ENCODE results near the gene ATXN7L2.

Gene ATXN7L2

GRCh38 chr1:109475261-109475660 lies 8.4 kb upstream of the ATXN7L2 start:
- DNase-seq (ENCODE audit: low spot score), result no peak

DNA sequence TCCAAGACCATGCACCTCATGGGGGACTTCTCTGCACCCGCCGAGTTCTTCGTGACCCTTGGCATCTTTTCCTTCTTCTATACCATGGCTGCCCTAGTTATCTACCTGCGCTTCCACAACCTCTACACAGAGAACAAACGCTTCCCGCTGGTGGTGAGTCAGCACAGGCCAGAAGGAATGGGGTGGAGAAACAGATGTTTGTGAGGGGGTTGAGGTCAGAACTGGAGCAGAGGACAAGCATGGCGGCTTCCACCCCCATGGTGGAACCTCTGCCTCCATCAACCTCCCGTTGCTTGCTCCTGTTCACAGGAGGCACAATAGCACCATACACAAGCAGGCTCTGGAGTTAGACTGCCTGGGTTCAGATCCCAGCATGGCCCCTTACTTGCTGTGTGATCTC lies 6.9 kb upstream of the ATXN7L2 start:
- no peak for DNase-seq (ENCODE audit: low spot score)

DNA sequence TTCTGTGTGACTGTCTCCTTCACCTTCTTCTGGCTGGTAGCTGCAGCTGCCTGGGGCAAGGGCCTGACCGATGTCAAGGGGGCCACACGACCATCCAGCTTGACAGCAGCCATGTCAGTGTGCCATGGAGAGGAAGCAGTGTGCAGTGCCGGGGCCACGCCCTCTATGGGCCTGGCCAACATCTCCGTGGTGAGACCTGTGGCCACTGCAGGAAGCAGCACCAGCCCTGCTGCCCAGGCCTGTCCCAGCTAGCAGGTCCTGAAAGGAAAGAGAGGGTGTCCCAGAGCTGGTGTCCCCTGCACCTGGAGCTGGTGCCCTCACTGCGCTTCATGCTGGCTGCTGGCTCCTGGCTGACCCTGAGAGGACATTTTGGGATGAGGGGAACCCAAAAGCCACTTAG lies 5.9 kb upstream of the ATXN7L2 start:
- no peak for DNase-seq (ENCODE audit: low spot score)

GRCh38 chr1:109478806-109479205 lies 4.9 kb upstream of the ATXN7L2 start:
- no peak for DNase-seq (ENCODE audit: low spot score)

- no peak for DNase-seq (ENCODE audit: low spot score)
These were observed 4.4 kb upstream of the ATXN7L2 start for GRCh38 chr1:109479311-109479710.

DNA sequence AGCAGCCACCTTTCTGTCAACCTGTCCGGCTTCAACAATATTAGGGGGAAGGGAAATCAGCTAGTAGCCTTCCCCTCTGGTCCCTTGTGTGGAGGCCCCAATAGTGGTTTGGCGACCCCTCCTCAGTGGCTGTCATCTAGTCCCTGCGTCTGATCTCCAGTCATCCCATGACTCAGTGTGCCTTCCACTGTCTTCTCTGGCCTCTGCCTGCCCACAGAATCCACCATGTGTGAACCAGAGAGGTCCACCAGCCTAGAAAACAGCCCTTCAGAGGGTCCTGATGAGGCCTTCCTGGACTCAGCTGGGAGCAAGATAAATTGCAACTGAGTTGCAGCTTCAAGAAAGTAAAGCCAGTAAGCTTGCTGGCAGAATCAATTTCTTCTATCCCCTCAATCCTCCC lies 3.8 kb upstream of the ATXN7L2 start:
- DNase-seq (ENCODE audit: low spot score), result no peak

DNA sequence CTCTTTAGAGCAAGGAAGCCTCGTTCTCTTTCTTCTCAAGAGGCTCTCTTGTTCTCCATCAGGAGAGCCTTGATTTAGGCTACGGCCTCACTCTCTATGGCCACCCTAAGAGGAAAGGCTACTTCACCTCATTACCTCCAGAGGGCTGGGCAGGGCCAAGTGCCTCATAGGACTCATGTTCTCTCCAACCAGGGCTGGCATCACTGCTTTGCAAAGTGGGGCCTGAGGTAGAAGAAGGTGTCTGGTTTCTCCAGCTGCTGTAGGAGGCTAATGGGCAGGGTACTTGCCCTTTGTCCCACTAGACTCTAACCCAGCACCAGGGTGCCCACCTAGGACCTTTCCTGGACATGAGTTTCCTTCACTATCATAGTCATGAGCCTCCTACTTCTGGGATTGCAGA lies 2.1 kb upstream of the ATXN7L2 start:
- DNase-seq (ENCODE audit: low spot score), result no peak

DNA sequence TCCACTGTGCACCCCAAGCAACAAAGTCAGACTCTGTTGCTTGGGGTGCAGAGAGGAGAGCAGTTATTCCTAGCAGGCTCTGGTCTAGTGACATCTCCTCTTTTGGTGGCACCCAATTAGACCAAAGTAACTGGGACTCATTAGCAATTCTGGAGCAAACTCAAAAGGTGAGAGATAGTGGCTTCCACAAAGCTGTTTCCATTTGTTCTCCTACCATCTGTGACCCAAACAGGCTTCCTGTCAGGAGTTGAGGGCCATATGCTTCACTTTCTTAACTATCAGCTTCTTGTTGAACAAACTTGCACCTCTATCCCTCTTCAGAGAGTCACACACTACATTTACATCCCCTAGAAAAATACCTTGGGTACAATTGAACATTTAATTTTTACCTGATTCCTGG lies 1.5 kb upstream of the ATXN7L2 start:
- no peak for DNase-seq (ENCODE audit: low spot score)

DNA sequence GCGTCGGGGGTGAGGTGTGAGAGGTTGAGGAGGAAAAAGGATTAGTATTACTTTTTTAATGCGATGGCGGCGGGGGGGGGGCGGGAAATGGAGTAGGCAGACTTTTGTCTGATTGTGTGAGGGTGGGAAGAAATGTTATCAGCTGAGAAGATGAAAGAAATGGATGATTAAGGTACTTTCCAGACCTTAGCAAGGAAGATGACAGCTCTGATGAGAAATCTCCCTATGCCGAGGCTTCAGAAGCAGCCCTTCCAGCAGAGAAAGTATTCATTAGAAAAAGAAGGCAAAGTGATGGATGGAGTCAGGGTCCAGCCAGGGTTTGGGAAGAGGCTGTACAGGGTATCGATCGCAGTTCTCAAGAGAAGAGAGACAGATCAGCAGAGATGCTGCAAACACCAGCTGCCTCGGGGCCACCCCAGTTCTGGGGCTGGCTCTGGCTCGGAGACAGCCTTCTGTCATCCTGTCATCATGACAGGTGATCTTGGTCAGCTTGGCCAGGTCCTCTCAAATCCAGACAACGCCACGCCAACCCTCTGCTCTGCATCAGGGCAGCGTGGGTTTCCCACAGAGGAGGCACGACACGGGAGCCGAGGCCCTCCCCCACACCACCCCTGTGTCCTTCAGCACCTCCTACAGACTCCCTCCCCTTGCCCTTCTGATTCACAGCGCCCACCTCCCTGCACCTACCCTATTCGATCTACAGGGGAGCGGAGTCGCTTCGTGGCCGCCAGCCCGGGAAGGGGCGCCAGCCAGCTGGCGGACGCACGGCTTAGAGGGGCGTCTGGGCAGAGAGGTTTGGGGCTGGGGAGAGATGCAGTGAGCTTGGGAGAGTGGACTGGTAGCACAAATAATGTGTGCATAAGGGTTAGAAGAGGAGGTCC lies 674 bp upstream of the ATXN7L2 start:
- DNase-seq (ENCODE audit: low spot score), result no peak

DNA sequence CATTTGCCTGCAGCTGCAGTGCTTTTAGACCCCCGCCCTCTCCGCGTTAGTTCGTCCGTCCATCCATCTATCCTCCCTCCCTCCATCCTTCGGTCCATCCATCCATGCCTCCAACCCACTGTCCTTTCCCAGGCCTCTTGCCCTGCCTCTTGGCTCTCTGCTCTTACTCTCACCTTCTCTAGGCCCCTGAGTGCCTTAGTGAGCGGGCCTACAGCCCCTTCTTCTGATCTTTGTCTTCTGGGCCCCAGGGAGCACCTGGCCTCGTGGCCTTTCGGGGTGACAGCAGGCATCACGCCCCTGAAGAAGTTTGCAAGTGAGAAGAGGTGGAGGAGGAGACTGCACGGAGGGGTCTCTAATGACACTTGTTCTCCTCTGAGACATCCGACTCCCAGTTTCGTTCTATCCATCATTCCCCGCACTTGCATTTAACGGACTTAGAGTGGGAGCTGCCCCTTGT lies 842 bp downstream of the ATXN7L2 start:
- DNase-seq (ENCODE audit: low spot score), result no peak

- no peak for DNase-seq (ENCODE audit: low spot score)
These were observed 1.3 kb downstream of the ATXN7L2 start for GRCh38 chr1:109485001-109485400.

- DNase-seq (ENCODE audit: low spot score), result no peak
These were observed 3.6 kb downstream of the ATXN7L2 start for GRCh38 chr1:109487261-109487660.

- no peak for DNase-seq (ENCODE audit: low spot score)
These were observed 4.5 kb downstream of the ATXN7L2 start for GRCh38 chr1:109488201-109488600.

DNA sequence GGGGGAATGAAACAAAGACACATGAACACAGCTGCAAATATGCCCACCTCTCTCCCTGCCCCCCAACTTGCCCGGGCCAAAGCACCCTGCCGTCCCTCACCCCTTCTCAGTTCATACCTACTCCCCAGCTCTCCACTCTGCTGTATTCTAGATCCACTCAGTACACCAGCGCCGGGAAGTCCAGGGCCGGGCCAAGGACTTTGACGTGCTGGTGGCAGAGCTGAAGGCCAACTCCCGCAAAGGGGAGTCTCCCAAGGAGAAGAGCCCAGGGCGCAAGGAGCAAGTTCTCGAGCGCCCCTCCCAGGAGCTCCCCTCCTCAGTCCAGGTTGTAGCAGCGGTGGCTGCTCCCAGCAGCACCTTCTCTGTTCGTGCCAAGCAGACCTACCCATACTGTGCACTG lies 5.0 kb downstream of the ATXN7L2 start:
- no peak for DNase-seq (ENCODE audit: low spot score)

DNA sequence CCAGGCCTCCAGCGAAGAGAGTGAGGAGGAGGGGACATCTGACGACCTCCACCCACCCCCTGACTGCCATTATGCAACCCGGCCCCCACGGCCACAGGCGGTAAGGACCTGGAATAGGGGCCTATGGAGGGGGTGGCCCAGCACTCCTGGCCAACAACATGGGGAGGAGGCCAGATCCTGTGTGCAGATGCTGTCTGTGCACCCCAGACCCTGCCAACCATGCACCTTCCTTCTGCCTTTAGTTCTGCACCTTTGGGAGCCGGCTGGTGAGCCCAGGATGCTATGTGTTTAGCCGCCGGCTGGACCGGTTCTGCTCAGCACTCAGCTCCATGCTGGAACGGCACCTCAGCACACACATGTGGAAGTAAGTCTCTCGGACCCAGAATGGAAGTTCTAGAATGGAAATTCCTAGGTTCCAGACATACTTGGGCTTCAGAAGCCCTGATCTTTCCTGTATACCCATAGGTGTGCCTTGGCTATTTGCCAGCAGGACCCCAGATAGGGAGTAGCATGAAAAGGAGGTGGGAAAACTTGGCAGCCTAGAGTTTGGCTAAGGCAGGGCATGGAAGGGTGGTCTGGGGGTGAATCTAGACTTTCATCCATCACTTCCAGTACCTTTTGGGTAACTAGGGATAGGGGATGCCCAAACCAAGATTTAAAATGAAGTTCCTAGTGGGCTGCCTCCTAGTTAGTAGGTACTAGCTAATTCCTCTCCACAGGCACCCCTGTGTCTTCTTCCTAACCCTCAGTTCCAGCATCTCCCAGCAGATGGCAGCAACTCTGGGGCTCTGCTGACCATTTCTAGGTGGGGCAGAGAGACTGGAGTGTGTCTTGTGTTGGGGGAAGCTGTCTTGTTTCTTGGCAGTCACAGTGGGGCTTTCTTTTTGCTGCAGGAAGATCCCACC lies 6.6 kb downstream of the ATXN7L2 start:
- peak; percentile 69 for DNase-seq (ENCODE audit: low spot score)

DNA sequence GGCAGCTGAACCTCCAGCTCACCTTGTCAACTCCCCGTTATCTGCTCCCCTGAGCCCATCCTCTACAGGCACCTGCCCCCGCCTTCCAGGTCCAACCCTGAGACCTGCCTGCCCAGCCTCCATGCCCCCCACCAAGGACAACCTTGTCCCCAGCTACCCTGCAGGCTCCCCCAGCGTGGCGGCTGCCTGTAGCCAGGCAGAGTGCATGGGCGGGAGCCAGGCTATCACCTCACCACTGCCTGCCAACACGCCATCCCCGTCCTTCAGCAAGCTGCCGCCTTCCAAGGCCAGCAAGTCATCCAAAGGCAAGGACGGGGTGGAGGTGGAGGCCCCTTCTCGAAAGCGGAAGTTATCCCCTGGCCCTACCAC lies 7.2 kb downstream of the ATXN7L2 start:
- no peak for DNase-seq (ENCODE audit: low spot score)

DNA sequence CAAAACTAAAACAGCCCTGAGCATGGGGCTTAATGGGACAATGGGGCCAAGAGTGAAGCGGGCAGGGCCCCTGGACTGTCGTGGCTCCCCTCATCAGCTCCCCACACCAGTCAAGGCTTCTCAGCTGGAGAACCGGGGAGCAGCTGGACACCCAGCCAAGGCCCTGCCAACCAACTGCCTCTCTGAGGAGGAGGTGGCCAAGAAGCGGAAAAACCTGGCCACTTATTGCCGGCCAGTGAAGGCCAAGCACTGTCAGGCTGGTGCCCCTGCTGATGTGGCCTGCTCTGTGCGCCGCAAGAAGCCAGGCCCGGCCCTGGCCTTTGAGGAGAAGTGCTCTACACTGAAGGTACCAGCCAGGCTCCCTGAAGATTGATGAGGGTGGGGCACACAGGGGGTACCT lies 7.7 kb downstream of the ATXN7L2 start:
- no peak for DNase-seq (ENCODE audit: low spot score)

- DNase-seq (ENCODE audit: low spot score), result no peak
These were observed 9.1 kb downstream of the ATXN7L2 start for GRCh38 chr1:109492779-109493178.

DNA sequence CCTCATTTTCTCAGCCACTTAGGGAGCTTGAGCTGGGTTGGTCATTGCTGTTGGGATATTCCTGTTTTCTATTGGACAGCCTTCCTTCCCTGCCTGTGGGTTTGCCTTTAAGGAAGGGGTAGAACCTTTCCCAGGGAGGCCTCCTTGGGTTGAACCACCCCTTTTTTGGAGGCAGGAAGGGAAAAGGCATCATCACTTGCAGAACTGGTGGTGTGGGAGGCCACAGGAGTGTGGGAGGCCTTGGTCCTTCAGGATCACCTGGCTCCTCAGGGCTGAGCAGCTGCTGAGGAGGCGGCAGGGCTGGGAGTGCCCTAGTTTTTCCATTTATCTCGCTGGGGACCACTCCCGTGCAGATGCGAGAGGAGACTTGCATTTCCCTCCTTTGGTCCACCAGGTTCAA lies 9.5 kb downstream of the ATXN7L2 start:
- DNase-seq (ENCODE audit: low spot score), result no peak

DNA sequence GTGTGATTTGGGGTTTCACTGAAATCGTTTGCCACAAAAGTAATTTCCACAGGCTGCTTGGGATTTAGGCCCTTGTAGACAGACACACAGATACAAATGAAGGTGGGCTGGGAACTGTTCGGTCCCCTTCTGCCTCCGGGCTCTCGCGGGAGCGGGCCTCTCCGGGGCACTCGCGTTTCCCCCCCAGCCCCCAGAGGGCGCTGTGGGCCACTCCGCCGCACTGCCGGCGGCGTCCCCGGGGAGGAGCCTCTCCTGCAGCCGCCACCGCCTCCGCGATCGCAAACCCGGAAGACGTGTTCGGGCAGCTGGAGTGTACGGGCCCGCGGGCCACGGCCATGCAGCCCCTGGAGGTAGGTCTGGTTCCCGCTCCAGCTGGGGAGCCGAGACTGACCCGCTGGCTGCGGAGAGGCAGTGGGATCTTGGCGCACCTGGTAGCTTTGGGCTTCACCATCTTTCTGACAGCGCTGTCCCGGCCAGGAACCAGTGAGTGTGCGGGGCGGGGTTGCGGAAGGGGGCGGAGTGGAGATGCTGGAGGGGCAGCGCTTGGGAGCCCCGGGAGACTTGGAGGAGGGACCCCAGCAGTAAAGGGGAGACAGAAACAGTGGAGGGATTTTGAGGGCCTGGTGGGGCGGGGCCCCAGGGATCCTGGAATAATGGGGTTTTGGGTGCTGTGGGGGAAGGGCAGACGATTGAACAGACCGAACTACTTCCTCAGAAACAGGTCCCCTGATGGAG lies 10.3 kb downstream of the ATXN7L2 start, which contains the start of gene CYB561D1:
Gene CYB561D1 (plus strand): TSS at position 290 of the 735 bp plus-strand sequence. CDS start 46 bp downstream, at position 336.
- DNase-seq (ENCODE audit: low spot score), result peak; percentile 76

DNA sequence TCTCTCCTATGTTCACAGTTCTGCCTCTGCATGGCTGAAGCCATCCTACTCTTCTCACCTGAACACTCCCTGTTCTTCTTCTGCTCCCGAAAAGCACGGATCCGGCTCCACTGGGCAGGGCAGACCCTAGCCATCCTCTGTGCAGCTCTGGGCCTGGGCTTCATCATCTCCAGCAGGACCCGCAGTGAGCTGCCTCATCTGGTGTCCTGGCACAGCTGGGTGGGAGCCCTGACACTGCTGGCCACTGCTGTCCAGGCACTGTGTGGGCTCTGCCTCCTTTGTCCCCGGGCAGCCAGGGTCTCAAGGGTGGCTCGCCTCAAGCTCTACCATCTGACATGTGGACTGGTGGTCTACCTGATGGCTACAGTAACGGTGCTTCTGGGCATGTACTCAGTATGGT lies 12.0 kb downstream of the ATXN7L2 start:
- DNase-seq (ENCODE audit: low spot score), result no peak

- no peak for DNase-seq (ENCODE audit: low spot score)
These were observed 13.9 kb downstream of the ATXN7L2 start for GRCh38 chr1:109497449-109498160.
